Measurements from ENCODE around the gene CEP170B.

DNA sequence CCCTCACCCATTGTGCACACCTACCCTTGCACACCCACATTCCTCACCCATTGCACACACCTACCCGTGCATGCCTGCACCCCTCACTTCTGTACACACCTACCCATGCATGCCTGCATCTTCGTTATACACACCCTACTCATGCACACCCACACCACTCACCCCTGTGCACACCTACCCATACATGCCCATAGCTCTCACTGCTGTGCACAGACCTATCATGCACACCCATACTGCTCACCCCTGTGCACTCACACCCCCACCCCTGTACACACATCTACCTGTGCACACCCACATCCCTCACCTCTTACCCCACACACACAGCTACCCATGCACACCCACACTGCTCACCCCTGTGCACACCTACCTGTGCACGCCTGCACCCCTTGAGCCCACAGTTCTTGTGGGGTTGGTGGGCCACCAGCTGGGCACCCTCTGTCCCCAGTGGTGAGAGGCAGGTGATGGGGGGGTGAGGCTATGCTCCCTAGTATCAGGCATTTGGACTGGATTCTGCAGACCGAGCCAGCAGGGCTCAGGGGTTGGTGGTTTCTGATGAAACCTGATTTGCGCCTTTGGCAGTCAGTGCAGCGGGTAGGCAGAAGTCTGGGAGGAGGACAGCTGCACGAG is 15.6 kb downstream of the CEP170B start:
- TF ChIP-seq, protein P1, sequence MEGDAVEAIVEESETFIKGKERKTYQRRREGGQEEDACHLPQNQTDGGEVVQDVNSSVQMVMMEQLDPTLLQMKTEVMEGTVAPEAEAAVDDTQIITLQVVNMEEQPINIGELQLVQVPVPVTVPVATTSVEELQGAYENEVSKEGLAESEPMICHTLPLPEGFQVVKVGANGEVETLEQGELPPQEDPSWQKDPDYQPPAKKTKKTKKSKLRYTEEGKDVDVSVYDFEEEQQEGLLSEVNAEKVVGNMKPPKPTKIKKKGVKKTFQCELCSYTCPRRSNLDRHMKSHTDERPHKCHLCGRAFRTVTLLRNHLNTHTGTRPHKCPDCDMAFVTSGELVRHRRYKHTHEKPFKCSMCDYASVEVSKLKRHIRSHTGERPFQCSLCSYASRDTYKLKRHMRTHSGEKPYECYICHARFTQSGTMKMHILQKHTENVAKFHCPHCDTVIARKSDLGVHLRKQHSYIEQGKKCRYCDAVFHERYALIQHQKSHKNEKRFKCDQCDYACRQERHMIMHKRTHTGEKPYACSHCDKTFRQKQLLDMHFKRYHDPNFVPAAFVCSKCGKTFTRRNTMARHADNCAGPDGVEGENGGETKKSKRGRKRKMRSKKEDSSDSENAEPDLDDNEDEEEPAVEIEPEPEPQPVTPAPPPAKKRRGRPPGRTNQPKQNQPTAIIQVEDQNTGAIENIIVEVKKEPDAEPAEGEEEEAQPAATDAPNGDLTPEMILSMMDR (IDR thresholded peaks at IDR 0.05; ENCODE audit: low read depth, low read length, poor library complexity, severe bottlenecking) = no peak
- no peak for TF ChIP-seq EZH2phosphoT487 (IDR thresholded peaks at IDR 0.05; ENCODE audit: borderline replicate concordance, low read length)
